ENCODE data around the gene MRPL55. TPM values are rescaled to one million over a fixed set of nuclear protein-coding genes. Genes with fewer than 3 reads are reported as not detected.

The MRPL55 gene
- total RNA-seq, 4 donors from 2014 or later, result 64.7 to 123 (median 74.2) TPM

GRCh38 chr1:228142155-228142691 lies 33.1 kb upstream of the MRPL55 start:
- in situ Hi-C loops (cut with MboI; ENCODE audit: low sequenced_read_pairs in 4 of 4), result no loop called here
- no peaks in the 10 kb centered on the region for H3K27me3 ChIP-seq
- peaks cover 32 to 37% of the 10 kb centered on the region in 2 donors for H3K4me1 ChIP-seq
- no peaks in the 10 kb centered on the region for H3K9me3 ChIP-seq
- DNase-seq (peak in 1 of 2 donors; percentile 62), ATAC-seq (no peak)
- intact Hi-C loops (cut with DNase I; ENCODE audit: low total_unique reads), result no loop called here
- H3K4me3 ChIP-seq, result peak overlapping the region in 2 of 4 donors; percentile 96 to 100
- H3K36me3 ChIP-seq, result peaks cover 0 to 12% of the 10 kb centered on the region in 2 donors
- H3K27ac ChIP-seq, result peak overlapping the region; percentile 94 to 99 (median 96)
- no peak for TF ChIP-seq CTCF (IDR thresholded peaks at IDR 0.05 in 4 of 5, conservative IDR thresholded peaks at IDR 0.05 in 1 of 5)
- peak in 1 of 2 donors; percentile 8 for TF ChIP-seq POLR2A (IDR thresholded peaks at IDR 0.05)

DNA sequence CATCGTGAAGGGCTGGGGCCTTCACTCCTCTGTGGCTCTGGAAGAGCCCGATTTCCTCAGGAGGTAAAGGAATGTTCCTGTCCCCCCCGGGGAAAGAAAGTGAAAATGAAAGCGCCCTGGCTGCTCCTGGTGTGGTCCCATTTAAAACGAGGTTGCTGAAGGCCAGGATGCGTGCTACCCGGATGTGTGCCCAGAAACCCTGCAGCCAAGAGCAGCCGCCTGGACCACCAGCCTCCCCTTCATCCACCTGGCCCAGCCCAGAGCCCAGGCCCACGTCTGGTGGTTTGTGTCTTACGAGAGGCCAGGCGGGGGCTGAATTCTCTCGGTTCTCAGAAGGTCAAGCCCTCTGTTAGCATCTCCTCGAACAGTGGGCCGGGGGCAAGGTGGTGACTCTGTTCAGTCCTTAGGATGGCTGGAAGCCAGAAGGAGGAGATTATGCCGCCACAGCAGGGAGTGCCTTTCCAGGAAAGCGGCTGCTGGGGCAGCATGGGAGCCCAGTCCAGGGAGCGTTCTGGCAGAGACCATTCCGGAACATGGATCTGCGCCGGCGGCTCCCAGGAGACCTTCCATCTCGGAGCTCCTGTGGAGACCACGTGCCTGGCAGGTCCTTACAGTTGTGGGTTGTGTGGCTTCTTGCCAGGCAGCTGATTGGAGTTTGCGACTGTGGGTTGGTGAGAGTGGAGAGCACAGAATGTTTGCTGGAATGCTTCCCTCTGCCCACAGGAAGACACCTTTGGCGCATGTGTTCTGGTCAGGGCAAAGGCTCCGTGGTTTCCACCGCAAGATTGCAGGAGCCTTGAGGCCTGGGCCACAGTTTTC lies 32.3 kb upstream of the MRPL55 start:
- ATAC-seq (no peak), DNase-seq (peak in 1 of 2 donors; percentile 54)
- Histone ChIP-seq H3K4me3 (peak overlapping the region; percentile 83 to 100 (median 96)), H3K27ac (peak overlapping the region; percentile 94 to 99 (median 96)), H3K27me3 (no peaks in the 10 kb centered on the region), H3K4me1 (peaks cover 32 to 37% of the 10 kb centered on the region in 2 donors), H3K9me3 (no peaks in the 10 kb centered on the region), H3K36me3 (peaks cover 0 to 10% of the 10 kb centered on the region in 2 donors)
- in situ Hi-C loops (cut with MboI; ENCODE audit: low sequenced_read_pairs in 4 of 4) (no loop called here), intact Hi-C loops (cut with DNase I; ENCODE audit: low total_unique reads) (loop anchor here (2.0 kb wide), 1 partner anchor 59 kb away; the partner anchor contains the start of gene ARF1)
- TF ChIP-seq POLR2A (IDR thresholded peaks at IDR 0.05), result no peak
- no peak for TF ChIP-seq CTCF (IDR thresholded peaks at IDR 0.05 in 4 of 5, conservative IDR thresholded peaks at IDR 0.05 in 1 of 5)

GRCh38 chr1:228140724-228141225 lies 31.7 kb upstream of the MRPL55 start:
- peaks cover 32 to 37% of the 10 kb centered on the region in 2 donors for H3K4me1 ChIP-seq
- no peaks in the 10 kb centered on the region for H3K27me3 ChIP-seq
- peak overlapping the region; percentile 94 to 99 (median 96) for H3K27ac ChIP-seq
- no peaks in the 10 kb centered on the region for H3K9me3 ChIP-seq
- in situ Hi-C loops (cut with MboI; ENCODE audit: low sequenced_read_pairs in 4 of 4), result no loop called here
- DNase-seq (no peak), ATAC-seq (no peak)
- no peak for TF ChIP-seq CTCF (IDR thresholded peaks at IDR 0.05 in 4 of 5, conservative IDR thresholded peaks at IDR 0.05 in 1 of 5)
- TF ChIP-seq POLR2A (IDR thresholded peaks at IDR 0.05), result no peak
- intact Hi-C loops (cut with DNase I; ENCODE audit: low total_unique reads), result loop anchor here (1.0 to 2.0 kb wide), 3 partner anchors 25 to 58 kb away; partner anchors contain the start of genes ARF1, IBA57 and MRPL55
- H3K4me3 ChIP-seq, result peak overlapping the region; percentile 83 to 100 (median 96)
- peaks cover 0 to 3% of the 10 kb centered on the region in 2 donors for H3K36me3 ChIP-seq

DNA sequence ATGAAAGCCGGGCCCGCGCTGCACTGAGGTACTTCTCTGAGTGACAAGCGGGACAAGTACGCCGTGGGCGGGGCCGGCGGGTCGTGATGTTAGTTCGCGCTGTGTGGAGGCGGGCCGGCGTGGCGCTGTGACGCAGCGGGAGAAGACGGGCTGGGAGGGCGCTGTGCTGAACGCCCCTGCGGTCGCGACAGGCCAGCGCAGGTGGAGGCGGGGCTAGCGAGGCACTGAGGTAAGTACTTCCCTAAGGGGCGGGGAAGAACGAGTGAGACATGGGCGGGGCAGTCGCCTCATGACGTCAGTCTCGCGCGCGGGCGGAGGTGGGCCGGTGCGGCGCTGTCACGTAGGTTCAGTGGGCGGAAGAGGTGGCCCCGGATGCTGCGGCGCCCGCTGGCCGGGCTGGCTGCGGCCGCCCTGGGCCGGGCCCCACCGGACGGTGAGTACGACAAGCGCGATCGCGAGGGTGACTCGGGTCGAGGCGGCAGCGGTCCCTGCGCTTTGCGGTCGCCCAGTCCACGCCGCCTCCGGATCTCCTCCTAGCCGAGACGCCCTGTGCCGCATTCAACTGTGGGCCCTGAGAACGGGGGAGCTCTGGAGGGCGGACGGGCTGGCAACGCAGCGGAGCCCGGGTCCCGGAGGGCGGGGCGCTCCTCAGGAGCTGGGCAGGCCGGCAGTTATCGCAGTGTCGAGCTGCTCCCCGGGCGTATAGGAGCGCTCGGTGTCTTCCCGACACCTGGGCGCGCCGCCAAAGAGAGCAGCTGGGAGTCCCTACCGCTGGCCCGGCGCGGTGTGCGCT lies 31.0 kb upstream of the MRPL55 start, which contains the start of gene GUK1:
Gene GUK1, plus strand, starts transcription at position 349 of the 793 bp plus-strand sequence. Its CDS starts 24 bp downstream, at position 373.
- in situ Hi-C loops (cut with MboI; ENCODE audit: low sequenced_read_pairs in 4 of 4) (no loop called here), intact Hi-C loops (cut with DNase I; ENCODE audit: low total_unique reads) (loop anchor here (1.0 to 2.0 kb wide), 3 partner anchors 25 to 57 kb away; partner anchors contain the start of genes ARF1, IBA57 and MRPL55)
- peaks cover 32 to 37% of the 10 kb centered on the region in 2 donors for H3K4me1 ChIP-seq
- DNase-seq, result peak; percentile 100
- H3K4me3 ChIP-seq, result peak within 1 kb of the TSS; percentile 83 to 100 (median 96)
- peak; percentile 89 to 90 for ATAC-seq
- peak in 3 of 5 experiments; percentile 7 to 39 (median 28) for TF ChIP-seq CTCF (IDR thresholded peaks at IDR 0.05 in 4 of 5, conservative IDR thresholded peaks at IDR 0.05 in 1 of 5)
- peak; percentile 98 to 99 for TF ChIP-seq POLR2A (IDR thresholded peaks at IDR 0.05)
- H3K9me3 ChIP-seq, result no peaks in the 10 kb centered on the region
- H3K27me3 ChIP-seq, result no peaks in the 10 kb centered on the region
- H3K36me3 ChIP-seq, result no peaks in the 10 kb centered on the region
- peak within 1 kb of the TSS; percentile 94 to 99 (median 96) for H3K27ac ChIP-seq
